ENCODE measurements around the gene CBX7. TPM values are rescaled to one million over a fixed set of nuclear protein-coding genes. Genes with fewer than 3 reads are reported as not detected.
A peak's percentile ranks its signal among the peaks of the same experiment; 100 is the strongest.

Gene CBX7
- total RNA-seq, 1 experiment from 2014 or later, result 3.7 TPM

DNA sequence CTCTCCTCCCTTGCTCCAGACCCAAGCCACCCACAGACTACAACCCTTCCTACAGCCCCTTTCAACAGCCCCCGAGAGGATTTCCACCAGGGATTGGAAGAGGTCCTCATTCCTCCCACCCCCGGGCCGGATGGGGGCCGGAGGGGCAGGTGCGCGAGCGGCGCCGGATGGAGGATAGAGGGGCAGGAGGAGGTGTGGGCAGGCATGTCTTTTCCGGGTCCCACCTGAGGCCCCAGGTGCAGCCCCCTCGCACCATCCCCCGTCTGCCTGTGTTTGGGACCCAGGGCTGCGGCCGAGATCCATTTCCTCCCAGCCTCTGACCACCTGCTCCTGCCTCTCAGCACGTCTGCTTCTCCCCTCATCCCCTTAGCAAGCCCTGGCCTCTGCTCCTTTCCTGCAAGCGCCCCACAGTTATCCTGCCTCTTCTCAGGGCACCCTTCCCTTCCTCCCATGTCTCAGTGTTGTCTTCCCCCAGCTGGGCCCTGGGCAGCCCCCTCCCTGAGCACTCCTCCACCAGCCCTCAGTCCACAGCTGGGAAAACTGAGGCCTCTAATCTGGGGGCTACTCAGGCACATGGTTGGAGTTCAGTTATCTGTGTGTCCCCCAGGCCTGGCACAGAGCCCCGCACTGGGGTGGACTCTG, 19.3 kb upstream of the CBX7 start:
- peak overlapping the region; percentile 83 for H3K14ac ChIP-seq (ENCODE audit: insufficient read depth, low read length)
- H3K4me1 Mint-ChIP-seq, result peaks cover 58 to 73% of the 10 kb centered on the region in 2 experiments
- no peaks in the 10 kb centered on the region for H3K9me3 ChIP-seq (ENCODE audit: control insufficient read depth, low read depth, low read length)
- peak; percentile 72 for DNase-seq
- no peaks in the 10 kb centered on the region for H3K79me1 ChIP-seq (ENCODE audit: insufficient read depth, low read depth, low read length, poor library complexity, severe bottlenecking)
- H4K20me1 ChIP-seq (ENCODE audit: control insufficient read depth, insufficient read depth, insufficient read length), result peaks cover 5% of the 10 kb centered on the region
- peak overlapping the region in 1 of 2 experiments; percentile 56; a peak in 2 of 5 replicates for H3K4me3 Mint-ChIP-seq
- no peak overlapping the region for H3K56ac ChIP-seq (ENCODE audit: insufficient read length, low read depth, low read length)
- peak overlapping the region; percentile 44 for H3K27ac ChIP-seq (ENCODE audit: insufficient read length, low read depth, low read length)
- no peaks in the 10 kb centered on the region for H3K79me2 ChIP-seq (ENCODE audit: insufficient read depth, low read length)
- no peak overlapping the region for H2BK15ac ChIP-seq (ENCODE audit: low read depth, low read length)
- no CpG with 5 or more reads among the region's 17 CpGs for WGBS (ENCODE audit: extremely low coverage, insufficient read length, low lambda C conversion rate)
- no peak overlapping the region for H4K8ac ChIP-seq (replicated peaks; ENCODE audit: insufficient read length, low read depth, low read length)
- H2BK12ac ChIP-seq (ENCODE audit: insufficient read length, low read depth, low read length), result peak overlapping the region; percentile 92
- H3K23me2 ChIP-seq (ENCODE audit: insufficient read length, low read depth, low read length, poor library complexity, severe bottlenecking), result no peaks in the 10 kb centered on the region
- no peak overlapping the region for H3T11ph ChIP-seq (ENCODE audit: low read length)
- no peak overlapping the region for H2AFZ ChIP-seq (ENCODE audit: low read length)
- no peak overlapping the region for H3K4me2 ChIP-seq (ENCODE audit: insufficient read depth, insufficient read length, low read length)
- peak overlapping the region; percentile 81 to 98 (median 93); a peak in 6 of 7 replicates for H3K27ac Mint-ChIP-seq
- TF ChIP-seq, protein P1, sequence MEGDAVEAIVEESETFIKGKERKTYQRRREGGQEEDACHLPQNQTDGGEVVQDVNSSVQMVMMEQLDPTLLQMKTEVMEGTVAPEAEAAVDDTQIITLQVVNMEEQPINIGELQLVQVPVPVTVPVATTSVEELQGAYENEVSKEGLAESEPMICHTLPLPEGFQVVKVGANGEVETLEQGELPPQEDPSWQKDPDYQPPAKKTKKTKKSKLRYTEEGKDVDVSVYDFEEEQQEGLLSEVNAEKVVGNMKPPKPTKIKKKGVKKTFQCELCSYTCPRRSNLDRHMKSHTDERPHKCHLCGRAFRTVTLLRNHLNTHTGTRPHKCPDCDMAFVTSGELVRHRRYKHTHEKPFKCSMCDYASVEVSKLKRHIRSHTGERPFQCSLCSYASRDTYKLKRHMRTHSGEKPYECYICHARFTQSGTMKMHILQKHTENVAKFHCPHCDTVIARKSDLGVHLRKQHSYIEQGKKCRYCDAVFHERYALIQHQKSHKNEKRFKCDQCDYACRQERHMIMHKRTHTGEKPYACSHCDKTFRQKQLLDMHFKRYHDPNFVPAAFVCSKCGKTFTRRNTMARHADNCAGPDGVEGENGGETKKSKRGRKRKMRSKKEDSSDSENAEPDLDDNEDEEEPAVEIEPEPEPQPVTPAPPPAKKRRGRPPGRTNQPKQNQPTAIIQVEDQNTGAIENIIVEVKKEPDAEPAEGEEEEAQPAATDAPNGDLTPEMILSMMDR (conservative IDR thresholded peaks at IDR 0.05), result no peak
- no peak overlapping the region for H3K23ac ChIP-seq (ENCODE audit: insufficient read length, low read depth, low read length)
- no peaks in the 10 kb centered on the region; the same call in 1 of the 2 replicates for H3K27me3 Mint-ChIP-seq (ENCODE audit: low read depth)
- peak overlapping the region; percentile 46; the same call in 1 of the 2 replicates for H3K4ac ChIP-seq (ENCODE audit: low read depth, low read length)
- H2BK5ac ChIP-seq (ENCODE audit: insufficient read length, low read length), result peak overlapping the region; percentile 41
- H3K36me3 Mint-ChIP-seq (ENCODE audit: insufficient read depth in 1 of 3, low read depth in 3 of 3), result no peaks in the 10 kb centered on the region
- H3K18ac ChIP-seq (ENCODE audit: insufficient read length, low read depth, low read length), result peak overlapping the region; percentile 83
- peak overlapping the region; percentile 97 for H4K91ac ChIP-seq (ENCODE audit: insufficient read length, low read depth, low read length)
- H3K9me3 Mint-ChIP-seq, result no peaks in the 10 kb centered on the region; a peak in 1 of 5 replicates
- no peak overlapping the region for H4K5ac ChIP-seq (ENCODE audit: insufficient read length, low read depth, low read length)
- H2AK5ac ChIP-seq (ENCODE audit: insufficient read length, low read length), result peak overlapping the region; percentile 43
- H2BK20ac ChIP-seq (ENCODE audit: low read depth, low read length, poor library complexity, severe bottlenecking), result no peak overlapping the region
- H2BK120ac ChIP-seq (ENCODE audit: low read depth, low read length, poor library complexity, severe bottlenecking), result no peak overlapping the region
- no peaks in the 10 kb centered on the region for H3K27me3 ChIP-seq (ENCODE audit: insufficient read depth, low read length)
- peaks cover 16% of the 10 kb centered on the region; the same call in 1 of the 2 replicates for H3K4me1 ChIP-seq (ENCODE audit: insufficient read depth, low read length)
- peak overlapping the region; percentile 2 for H3K9ac ChIP-seq (ENCODE audit: extremely low read depth, insufficient read length, low read length)

Data from H9 (cell line).